ENCODE measurements around the gene RTL1.

GRCh38 chr14:100890061-100890850, 13.3 kb downstream of the RTL1 start:
- TF ChIP-seq POLR2AphosphoS5 (IDR thresholded peaks at IDR 0.05; ENCODE audit: low read length) (no peak), ETV6 (conservative IDR thresholded peaks at IDR 0.05 in 1 of 2, IDR thresholded peaks at IDR 0.05 in 1 of 2; ENCODE audit: borderline replicate concordance in 1 of 2, low read depth in 1 of 2) (no peak), KDM1A (IDR thresholded peaks at IDR 0.05; ENCODE audit: borderline replicate concordance) (no peak), SMC3 (IDR thresholded peaks at IDR 0.05; ENCODE audit: borderline replicate concordance, low read length) (no peak), POLR2A (IDR thresholded peaks at IDR 0.05; ENCODE audit: low read depth, low read length) (no peak), BMI1 (IDR thresholded peaks at IDR 0.05; ENCODE audit: borderline replicate concordance) (no peak), CTCF (IDR thresholded peaks at IDR 0.05 in 2 of 3, conservative IDR thresholded peaks at IDR 0.05 in 1 of 3; ENCODE audit: control insufficient read depth in 2 of 3, extremely low read depth in 1 of 3, insufficient read depth in 1 of 3, low read depth in 3 of 3, low read length in 3 of 3) (no peak), YY1 (IDR thresholded peaks at IDR 0.05; ENCODE audit: low read depth, low read length) (no peak), USF2 (IDR thresholded peaks at IDR 0.05; ENCODE audit: borderline replicate concordance, low read depth, low read length) (no peak), HCFC1 (IDR thresholded peaks at IDR 0.05; ENCODE audit: low read length) (no peak), CBFB (IDR thresholded peaks at IDR 0.05; ENCODE audit: low read depth) (no peak), JUNB (IDR thresholded peaks at IDR 0.05) (no peak), NR2C2 (IDR thresholded peaks at IDR 0.05; ENCODE audit: borderline replicate concordance, control insufficient read depth, insufficient read length, low read depth) (no peak), MAX (IDR thresholded peaks at IDR 0.05; ENCODE audit: low read depth, low read length) (no peak)

All from GM12878 (cell line).